ENCODE data around the gene SLCO6A1.

Gene SLCO6A1

DNA sequence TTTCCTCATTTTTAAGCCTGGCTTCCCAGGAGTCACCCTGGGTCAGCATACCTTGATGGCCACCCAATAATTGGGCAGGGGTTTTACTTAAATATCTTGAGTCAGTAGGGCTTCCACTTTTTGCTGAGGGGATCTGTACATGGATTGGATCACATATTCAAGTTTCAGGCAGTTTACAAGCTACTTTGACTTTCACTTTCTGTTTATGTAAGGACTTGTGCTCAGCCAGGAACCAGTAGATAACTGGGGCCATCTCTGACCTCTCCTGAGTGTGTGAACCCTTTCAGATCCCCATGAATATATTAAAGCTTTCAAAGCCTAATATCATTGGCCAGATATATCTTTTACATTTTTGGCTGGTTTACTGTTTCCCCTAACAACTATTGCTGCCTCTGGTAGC, 45.1 kb downstream of the SLCO6A1 start:
- no peak for DNase-seq

DNA sequence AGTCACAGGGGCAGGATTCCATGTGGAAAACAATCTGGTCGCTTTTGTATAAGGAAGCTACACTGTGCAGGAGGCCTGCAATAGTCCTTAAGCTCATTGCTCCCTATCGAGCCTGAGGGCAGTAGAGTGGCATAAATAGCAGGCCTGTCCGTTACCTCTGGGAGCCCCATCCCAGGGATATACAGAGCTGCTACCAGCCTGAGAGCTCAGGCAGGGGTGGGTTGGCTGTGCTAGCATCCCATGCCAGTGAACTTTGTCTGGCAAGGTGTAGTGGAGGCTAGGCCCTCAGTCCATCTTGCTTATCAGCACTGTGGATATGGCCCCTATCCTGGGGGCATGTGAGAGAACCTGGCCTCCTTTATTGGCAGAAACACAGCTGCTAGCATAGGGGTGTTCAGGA, 47.7 kb downstream of the SLCO6A1 start:
- no peak for DNase-seq

DNA sequence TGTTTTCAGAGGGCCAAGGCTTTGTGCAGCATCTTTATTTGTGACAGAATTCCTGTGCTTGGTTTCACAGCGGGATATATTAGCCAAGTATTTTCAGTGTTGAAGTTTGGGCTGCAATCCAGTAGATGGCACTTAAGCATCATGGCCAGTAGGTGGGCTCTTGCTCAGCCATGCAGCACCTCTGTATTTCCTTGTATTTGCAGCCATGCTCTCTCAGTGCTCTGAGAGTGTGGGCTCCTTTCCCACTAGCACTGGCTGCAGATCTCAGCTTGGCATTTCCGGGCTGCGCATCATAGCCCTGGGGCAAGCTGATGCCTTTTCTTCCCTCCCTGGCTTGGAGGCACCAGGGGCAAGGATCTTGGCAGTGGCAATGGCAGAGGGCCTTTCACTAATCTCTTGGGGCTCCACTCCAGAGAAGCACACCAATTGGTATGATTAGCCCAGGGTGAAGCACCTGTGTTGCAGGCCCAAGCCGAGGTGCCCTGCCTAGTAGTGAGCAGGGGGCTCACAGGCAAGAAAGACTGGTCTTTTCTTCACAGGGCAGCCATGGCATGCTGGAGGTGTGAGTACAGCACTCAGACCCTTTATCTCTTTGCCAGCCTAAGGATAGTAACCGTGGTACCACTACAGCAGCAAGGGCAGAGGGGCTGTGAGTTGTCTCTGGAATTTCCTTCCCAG, 48.3 kb downstream of the SLCO6A1 start:
- no peak for DNase-seq

DNA sequence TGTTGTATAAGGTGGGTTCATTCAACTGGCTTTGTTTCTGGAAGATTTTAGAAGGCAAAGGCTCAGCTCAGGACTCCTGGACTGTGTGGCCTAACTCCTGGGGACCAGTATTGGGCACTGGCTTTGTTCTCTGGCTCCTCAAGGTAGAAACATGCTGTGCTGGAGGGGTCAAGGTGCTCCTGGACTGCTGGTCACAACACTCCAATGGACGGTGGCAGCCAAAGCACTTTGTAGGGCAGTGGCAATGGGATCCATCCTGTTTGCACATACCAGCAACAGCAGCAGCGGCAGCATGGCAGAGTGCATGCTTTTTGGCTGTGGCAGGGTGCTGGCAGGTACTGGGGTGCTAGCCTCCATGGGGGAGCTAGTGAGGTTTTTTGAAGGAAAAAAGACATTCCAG, 65.3 kb downstream of the SLCO6A1 start:
- no peak for DNase-seq

DNA sequence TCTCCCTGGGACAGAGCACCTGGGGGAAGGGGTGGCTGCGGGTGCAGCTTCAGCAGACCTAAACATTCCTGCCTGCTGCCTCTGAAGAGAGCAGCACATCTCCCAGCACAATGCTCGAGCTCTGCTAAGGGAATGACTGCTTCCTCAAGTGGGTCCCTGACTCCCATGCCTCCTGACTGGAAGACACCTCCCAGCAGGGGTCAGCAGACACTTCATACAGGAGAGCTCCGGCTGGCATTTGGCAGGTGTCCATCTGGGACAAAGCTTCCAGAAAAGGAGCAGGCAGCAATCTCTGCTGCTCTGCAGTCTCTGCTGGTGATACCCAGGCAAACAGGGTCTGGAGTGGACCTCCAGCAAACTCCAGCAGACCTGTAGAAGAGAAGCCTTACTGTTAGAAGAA, 77.2 kb downstream of the SLCO6A1 start:
- peak in 1 of 14 donors; percentile 1 for DNase-seq

DNA sequence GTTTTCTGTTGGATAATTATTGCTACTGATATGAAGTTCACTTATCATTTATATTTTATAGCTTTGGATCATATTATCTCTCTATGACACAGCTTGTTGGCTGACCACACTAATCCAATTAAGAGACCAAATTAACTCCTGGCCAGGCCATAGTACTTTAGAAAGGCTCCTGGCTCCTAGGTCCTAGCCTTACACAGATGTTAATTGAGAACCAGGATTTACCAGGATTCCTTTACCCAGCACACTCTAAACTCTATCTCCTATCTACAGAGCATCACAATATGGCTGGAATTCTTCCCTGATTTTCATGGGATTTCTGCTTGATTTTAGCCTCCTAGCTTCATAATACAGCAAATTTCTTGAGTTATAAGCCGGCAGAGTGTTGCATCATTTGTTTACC, 80.3 kb downstream of the SLCO6A1 start:
- DNase-seq = no peak

DNA sequence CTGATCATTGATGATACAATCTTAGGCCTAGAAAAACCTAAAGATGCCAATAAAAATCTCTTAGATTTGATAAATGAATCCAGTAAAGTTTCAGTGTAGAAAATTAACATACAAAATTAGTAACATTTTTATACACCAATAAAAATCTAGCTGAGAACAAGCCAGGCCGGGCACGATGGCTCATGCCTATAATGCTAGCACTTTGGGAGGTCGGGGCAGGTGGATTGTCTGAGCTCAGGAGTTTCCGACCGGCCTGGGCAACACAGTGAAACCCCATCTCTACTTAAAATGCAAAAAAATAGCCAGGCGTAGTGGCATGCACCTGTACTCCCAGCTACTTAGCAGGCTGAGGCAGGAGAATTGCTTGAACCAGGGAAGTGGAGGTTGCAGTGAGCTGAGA, 84.4 kb downstream of the SLCO6A1 start:
- no peak for DNase-seq

DNA sequence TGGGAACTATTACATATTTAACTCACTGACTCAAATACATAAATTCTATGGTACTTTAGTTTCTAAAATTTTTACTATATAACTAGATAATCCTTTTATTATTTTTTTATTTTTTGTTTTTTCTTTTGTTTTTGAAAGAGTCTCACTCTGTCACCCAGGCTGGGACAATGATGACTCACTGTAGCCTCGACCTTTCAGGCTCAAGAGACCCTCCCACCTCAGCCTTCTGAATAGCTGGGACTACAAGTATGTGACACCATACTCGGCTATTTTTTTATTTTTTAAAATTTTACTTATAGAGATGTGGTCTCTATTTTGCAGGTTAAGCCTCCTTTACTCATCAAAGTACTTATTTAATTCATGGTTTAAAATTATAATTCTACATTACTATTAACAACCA, 110.6 kb downstream of the SLCO6A1 start:
- no peak for DNase-seq

DNA sequence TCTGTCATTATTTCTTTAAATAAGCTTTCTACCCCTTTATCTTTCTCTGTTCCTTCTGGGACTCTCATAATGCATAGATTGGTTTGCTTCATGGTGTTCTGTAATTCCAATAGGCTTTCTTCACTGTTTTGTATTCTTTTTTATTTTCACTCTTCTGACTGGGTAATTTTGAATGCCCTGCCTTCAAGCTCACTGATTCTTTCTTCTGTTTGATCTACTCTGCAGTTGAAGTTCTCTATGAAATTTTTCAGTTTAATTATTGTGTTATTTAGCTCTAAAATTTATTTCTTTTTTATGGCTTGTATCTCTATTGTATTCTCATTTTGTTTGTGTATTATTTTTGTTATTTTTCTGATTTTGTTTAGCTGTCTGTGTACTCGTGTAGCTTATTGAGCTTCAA, 113.4 kb downstream of the SLCO6A1 start:
- DNase-seq = no peak

DNA sequence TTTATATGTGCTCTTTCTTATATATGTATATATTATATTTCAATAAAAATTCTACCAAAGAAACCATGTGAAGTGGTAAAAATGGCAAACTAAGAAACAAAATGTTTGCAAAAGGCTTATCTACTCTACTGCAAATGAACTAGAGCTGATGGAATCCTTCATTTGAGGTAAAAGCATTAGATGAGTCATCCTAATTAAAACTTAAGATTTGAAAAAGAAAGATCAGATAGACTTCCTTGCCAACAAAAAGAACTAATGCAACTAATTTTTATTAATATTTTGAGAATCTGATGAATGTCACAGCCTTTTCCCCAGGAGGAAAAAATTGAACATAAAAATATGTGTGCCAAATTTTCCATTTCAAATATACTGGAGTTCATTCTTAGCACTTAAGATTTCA, 118.6 kb downstream of the SLCO6A1 start:
- no peak for DNase-seq

DNA sequence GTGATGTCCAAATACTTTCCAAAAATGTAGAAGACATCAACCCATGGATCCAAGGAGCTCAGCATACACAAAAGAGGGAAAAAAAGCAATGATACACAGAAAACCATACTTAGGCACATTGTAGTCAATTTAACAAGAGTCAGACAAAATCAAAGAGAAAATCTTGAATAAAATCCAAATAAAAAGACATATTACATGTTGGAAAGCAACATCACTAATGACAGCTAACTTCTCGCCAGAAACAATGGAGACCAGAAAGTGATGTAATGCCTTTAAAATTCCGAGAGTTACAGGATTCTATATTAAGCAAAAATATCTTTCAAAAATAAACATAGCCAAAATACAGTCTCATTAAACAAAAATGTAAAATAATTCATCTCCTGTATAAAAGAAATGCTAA, 122.9 kb downstream of the SLCO6A1 start:
- no peak for DNase-seq

DNA sequence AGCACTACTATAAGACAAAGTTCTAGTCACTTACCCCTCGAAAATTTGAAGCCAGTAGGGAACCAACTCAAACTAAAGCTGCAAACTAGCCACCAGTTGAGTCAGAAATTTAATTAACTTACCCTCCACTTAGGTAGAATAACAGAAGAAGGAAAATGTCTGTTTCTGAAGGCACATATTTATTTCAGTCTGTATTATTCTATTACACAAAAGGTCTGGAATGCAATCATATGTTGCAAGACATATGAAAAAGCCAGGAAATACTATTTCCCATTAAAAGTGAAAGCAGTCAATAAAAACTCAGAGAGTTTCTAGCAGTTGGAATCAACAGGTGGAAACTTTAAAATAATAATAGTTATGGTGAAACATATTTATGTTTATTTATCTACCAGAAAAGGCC, 123.5 kb downstream of the SLCO6A1 start:
- no peak for DNase-seq

DNA sequence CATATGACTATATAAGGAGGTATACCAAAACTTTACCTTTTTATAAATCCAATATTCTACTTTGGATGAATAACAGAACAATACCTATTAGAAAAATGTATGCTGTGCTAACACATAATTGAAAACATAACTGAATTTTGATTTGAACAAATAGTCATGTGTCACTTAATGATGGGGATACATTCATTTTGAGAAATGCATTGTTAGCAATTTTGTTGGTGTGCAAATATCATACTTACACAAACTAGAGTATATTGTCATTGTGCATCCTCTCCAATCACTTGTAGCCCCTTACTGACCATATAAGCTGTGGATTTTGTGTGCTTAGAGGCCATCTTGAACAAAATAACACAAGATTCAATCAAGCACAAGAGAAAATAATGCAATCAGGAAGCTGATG, 130.4 kb downstream of the SLCO6A1 start:
- no peak for DNase-seq

DNA sequence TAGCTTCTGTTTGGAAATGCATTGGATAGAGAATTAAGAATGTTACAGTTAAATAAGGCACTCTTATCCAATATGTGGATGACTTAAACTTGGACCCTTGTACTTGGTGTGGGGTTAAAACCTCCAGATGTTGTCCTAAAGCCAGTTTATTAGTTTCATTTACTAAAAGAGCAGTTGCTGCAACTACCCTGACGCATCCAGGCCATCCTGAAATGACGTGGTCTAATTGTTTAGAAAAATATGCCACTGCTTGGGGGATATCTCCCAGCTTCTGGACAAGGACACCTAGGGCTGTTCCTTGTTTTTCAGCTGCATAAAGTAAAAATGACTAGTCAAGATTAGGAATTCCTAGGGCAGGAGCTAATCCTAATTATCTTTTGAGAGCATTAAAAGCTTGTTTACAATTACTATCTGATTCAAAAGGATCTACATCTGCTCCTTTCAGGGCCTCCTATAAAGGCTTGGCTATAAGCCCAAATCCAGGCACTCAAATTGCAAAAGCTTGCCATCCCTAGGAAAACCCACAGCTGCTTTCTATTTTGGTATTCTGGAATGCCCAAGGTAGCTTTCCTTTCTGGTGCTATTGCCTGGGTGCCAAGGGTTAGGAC, 157.0 kb downstream of the SLCO6A1 start:
- DNase-seq = no peak

DNA sequence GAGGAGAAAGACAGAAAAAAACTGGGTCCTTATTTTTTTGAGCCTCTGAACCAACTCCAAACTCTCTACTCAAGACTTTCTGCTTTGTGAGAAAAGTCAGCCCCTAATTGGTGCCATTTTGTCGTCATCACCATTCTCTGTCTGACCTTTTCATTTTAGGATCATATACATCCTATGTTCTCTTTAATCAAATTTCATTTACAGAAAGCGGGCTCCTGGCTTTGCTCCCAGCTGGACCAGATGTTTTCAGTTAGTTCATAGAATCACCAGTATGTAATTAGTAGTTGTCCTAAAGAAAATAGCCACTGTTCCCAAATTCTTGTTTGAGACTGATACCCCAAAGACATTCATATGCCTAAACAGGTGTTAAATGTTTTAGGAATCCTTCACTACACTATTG, 174.1 kb downstream of the SLCO6A1 start:
- no peak for DNase-seq
